DOHH2 (cell line): Measurements from ENCODE around the gene KRT20.

Source experiments
- CTCF ChIP-seq: fragments of 200-600 bp; sonication (generic); IDR thresholded peaks from one replicate; pipeline ENCODE4 v1.5.1; 2014; ENCODE audit warnings: antibody characterized with exemption, mild to moderate bottlenecking, low read depth, low read length; ENCODE audit not compliant: poor library complexity, severe bottlenecking
- EZH2phosphoT487 ChIP-seq: fragments of 200-600 bp; sonication (generic); IDR thresholded peaks from 2 replicates; pipeline ENCODE4 v1.6.1; 2017; ENCODE audit warnings: borderline replicate concordance, mild to moderate bottlenecking, antibody characterized with exemption, low read length, moderate library complexity, mixed read lengths

GRCh38 chr17:40886090-40886489 lies 1.0 kb upstream of the KRT20 start:
- TF ChIP-seq CTCF (no peak), EZH2phosphoT487 (no peak)
